Left cardiac atrium (tissue), 4 donors: ENCODE measurements around the gene PRDX5. TPM values are rescaled to one million over a fixed set of nuclear protein-coding genes. Genes with fewer than 3 reads are reported as not detected.
A peak's percentile ranks its signal among the peaks of the same experiment; 100 is the strongest.

Source experiments
- ATAC-seq, 2 donors: fragments of 200-7000 bp; cut with Tn5 transposase; one replicate each; pipeline ENCODE4 v1.9.1; 2020; ENCODE audit warnings: mild to moderate bottlenecking in 2 of 2, moderate library complexity in 2 of 2
- DNase-seq: peaks from one replicate; pipeline ENCODE4 v3.0.0-alpha.2; 2020
- intact Hi-C, 2 donors: fragments of 100-400 bp; cut with DNase I; formaldehyde crosslinking; loops; one replicate each; pipeline versions ENCODE4 v1.14.1 to v1.15.1; 2022 to 2023
- total RNA-seq, 2 donors: library from RNA; stranded (reverse); fragmentation: NEBNext Ultra II Directional; extraction: Animal tissue kit (Norgen Biotek cat#: 25700); gene quantifications; one replicate each; pipeline ENCODE4 v1.2.1, GENCODE V29; 2021
- donor health status: DM: no; HTN: yes; CAD: no.
- donor health status: DM: no; HTN: yes; CAD: no; lungs with severe emphysema.
- donor health status: DM: yes; HTN: yes; CAD: no.
- donor health status: Dilated cardiomyopathy.

The PRDX5 gene
- total RNA-seq, 2 donors from 2014 or later, result 264 to 298 TPM

- intact Hi-C loops, result no loop called here
- DNase-seq (no peak), ATAC-seq (no peak)
Measured at GRCh38 chr11:64339286-64339685, 21.4 kb downstream of the PRDX5 start.

- intact Hi-C loops, result no loop called here
- DNase-seq (peak; percentile 62), ATAC-seq (peak in 1 of 2 donors; percentile 6)
Measured at GRCh38 chr11:64339754-64340408, 22.0 kb downstream of the PRDX5 start, which contains the start of gene CCDC88B. Gene CCDC88B (plus strand): TSS chr11:64340204. CDS start chr11:64340267, 63 bp downstream.

- intact Hi-C loops, result no loop called here
- ATAC-seq, result peak; percentile 3 to 17
- DNase-seq, result peak; percentile 59
Measured at GRCh38 chr11:64340671-64341335, 22.9 kb downstream of the PRDX5 start.

GRCh38 chr11:64341429-64341828 lies 23.5 kb downstream of the PRDX5 start:
- intact Hi-C loops, result no loop called here
- ATAC-seq (no peak), DNase-seq (no peak)

GRCh38 chr11:64341851-64342791 lies 24.2 kb downstream of the PRDX5 start:
- peak; percentile 89 for DNase-seq
- intact Hi-C loops, result no loop called here
- peak; percentile 91 to 94 for ATAC-seq

- DNase-seq (no peak), ATAC-seq (peak in 1 of 2 donors; percentile 33)
- intact Hi-C loops, result no loop called here
Measured at GRCh38 chr11:64342869-64343745, 25.2 kb downstream of the PRDX5 start.

GRCh38 chr11:64343767-64344559 lies 26.0 kb downstream of the PRDX5 start:
- ATAC-seq (peak in 1 of 2 donors; percentile 2), DNase-seq (no peak)
- intact Hi-C loops, result no loop called here

GRCh38 chr11:64344787-64345186 lies 26.9 kb downstream of the PRDX5 start:
- intact Hi-C loops, result no loop called here
- ATAC-seq (no peak), DNase-seq (no peak)

GRCh38 chr11:64347193-64347867 lies 29.4 kb downstream of the PRDX5 start:
- DNase-seq (no peak), ATAC-seq (no peak)
- intact Hi-C loops, result no loop called here

GRCh38 chr11:64348383-64349024 lies 30.6 kb downstream of the PRDX5 start:
- intact Hi-C loops, result no loop called here
- peak in 1 of 2 donors; percentile 67 for ATAC-seq
- DNase-seq, result no peak

- DNase-seq, result no peak
- intact Hi-C loops, result no loop called here
- no peak for ATAC-seq
Measured at GRCh38 chr11:64349025-64349387, 31.1 kb downstream of the PRDX5 start.

GRCh38 chr11:64349404-64349803 lies 31.5 kb downstream of the PRDX5 start:
- intact Hi-C loops, result no loop called here
- no peak for DNase-seq
- ATAC-seq, result no peak

- ATAC-seq (no peak), DNase-seq (no peak)
- intact Hi-C loops, result no loop called here
Measured at GRCh38 chr11:64351136-64351631, 33.3 kb downstream of the PRDX5 start.

- DNase-seq (no peak), ATAC-seq (no peak)
- intact Hi-C loops, result no loop called here
Measured at GRCh38 chr11:64352099-64352994, 34.4 kb downstream of the PRDX5 start.

- intact Hi-C loops, result no loop called here
- no peak for ATAC-seq
- no peak for DNase-seq
Measured at GRCh38 chr11:64352995-64353714, 35.2 kb downstream of the PRDX5 start.
